Measurements from ENCODE around the gene NF1.
"Not testable (repeated sequence)": the region's sequence is repeated elsewhere in the genome, so short reads cannot be mapped to it uniquely, and the experiment has no call there.

Gene NF1

DNA sequence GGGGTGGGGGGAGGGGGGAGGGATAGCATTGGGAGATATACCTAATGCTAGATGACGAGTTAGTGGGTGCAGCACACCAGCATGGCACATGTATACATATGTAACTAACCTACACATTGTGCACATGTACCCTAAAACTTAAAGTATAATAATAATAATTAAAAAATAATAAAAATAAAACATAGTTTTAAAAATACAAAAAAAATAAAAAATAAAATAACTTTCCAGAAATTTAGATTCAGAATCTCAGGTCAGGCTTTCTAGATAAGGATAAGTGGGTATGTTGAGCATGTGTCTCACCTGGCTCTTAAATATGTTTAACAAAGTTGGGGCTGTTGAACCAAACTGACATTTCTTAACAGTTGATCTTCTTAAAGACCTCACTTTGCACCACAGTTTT is 193.2 kb downstream of the NF1 start:
- not testable (repeated sequence) for H3K4me2 ChIP-seq (ENCODE audit: low read length); DNase-seq; H3K79me1 ChIP-seq (ENCODE audit: low read length); H3K23ac ChIP-seq (ENCODE audit: low read length); H3K27ac ChIP-seq (ENCODE audit: low read depth, low read length); H3K4ac ChIP-seq (ENCODE audit: low read depth, low read length); H3K4me1 ChIP-seq (ENCODE audit: control insufficient read depth, low read depth, low read length); H3K9ac ChIP-seq (ENCODE audit: low read length); H3K4me3 ChIP-seq (ENCODE audit: low read length); H2BK15ac ChIP-seq (replicated peaks; ENCODE audit: low read depth); H4K8ac ChIP-seq (ENCODE audit: low read depth, low read length); H3K18ac ChIP-seq (ENCODE audit: low read length); H3K36me3 ChIP-seq (ENCODE audit: control insufficient read depth, insufficient read depth, low read length); H2BK120ac ChIP-seq (ENCODE audit: low read depth, low read length); H2AK5ac ChIP-seq (ENCODE audit: low read length); H3K79me2 ChIP-seq (ENCODE audit: control insufficient read depth, insufficient read depth, low read length); H3K56ac ChIP-seq (ENCODE audit: low read length); H4K5ac ChIP-seq (ENCODE audit: low read length); H2BK5ac ChIP-seq (ENCODE audit: low read length); H3K27me3 ChIP-seq (ENCODE audit: insufficient read depth, low read length, poor library complexity)
- no CpG with 5 or more reads among the region's 1 CpG for WGBS (ENCODE audit: extremely low coverage, insufficient coverage, low lambda C conversion rate)

DNA sequence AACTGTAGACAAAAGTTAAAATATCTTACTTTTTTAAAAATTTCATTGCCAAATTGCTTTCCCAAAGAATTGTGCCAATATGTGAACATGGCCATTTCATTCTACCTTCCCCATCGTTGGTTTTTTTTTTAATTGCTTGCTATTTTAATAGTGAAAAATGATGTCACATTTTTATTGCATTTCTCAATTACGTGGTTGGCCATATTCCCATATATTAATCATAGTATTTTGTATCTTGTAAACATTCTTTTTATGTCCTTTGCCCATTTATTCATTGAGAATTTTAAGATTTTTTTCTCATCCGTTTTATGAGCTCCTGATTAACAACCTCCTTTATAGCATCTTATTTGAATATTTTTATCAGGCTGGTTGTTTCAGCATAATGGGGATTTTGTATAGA is 195.0 kb downstream of the NF1 start:
- Histone ChIP-seq H3K4me1 (ENCODE audit: control insufficient read depth, low read depth, low read length) (no peaks in the 10 kb centered on the region), H3K56ac (ENCODE audit: low read length) (no peak overlapping the region), H3K18ac (ENCODE audit: low read length) (no peak overlapping the region), H3K36me3 (ENCODE audit: control insufficient read depth, insufficient read depth, low read length) (no peaks in the 10 kb centered on the region), H3K4me3 (ENCODE audit: low read length) (no peak overlapping the region), H3K79me2 (ENCODE audit: control insufficient read depth, insufficient read depth, low read length) (no peaks in the 10 kb centered on the region), H3K27ac (ENCODE audit: low read depth, low read length) (no peak overlapping the region), H3K4ac (ENCODE audit: low read depth, low read length) (no peak overlapping the region), H3K9ac (ENCODE audit: low read length) (no peak overlapping the region), H3K23ac (ENCODE audit: low read length) (no peak overlapping the region), H2BK15ac (replicated peaks; ENCODE audit: low read depth) (no peak overlapping the region), H2BK5ac (ENCODE audit: low read length) (no peak overlapping the region), H4K8ac (ENCODE audit: low read depth, low read length) (no peak overlapping the region), H4K5ac (ENCODE audit: low read length) (no peak overlapping the region), H3K4me2 (ENCODE audit: low read length) (no peak overlapping the region), H3K79me1 (ENCODE audit: low read length) (no peaks in the 10 kb centered on the region), H3K27me3 (ENCODE audit: insufficient read depth, low read length, poor library complexity) (no peaks in the 10 kb centered on the region), H2AK5ac (ENCODE audit: low read length) (no peak overlapping the region), H2BK120ac (ENCODE audit: low read depth, low read length) (no peak overlapping the region)
- DNase-seq: no peak
- WGBS (ENCODE audit: extremely low coverage, insufficient coverage, low lambda C conversion rate): no CpG with 5 or more reads among the region's 3 CpGs

DNA sequence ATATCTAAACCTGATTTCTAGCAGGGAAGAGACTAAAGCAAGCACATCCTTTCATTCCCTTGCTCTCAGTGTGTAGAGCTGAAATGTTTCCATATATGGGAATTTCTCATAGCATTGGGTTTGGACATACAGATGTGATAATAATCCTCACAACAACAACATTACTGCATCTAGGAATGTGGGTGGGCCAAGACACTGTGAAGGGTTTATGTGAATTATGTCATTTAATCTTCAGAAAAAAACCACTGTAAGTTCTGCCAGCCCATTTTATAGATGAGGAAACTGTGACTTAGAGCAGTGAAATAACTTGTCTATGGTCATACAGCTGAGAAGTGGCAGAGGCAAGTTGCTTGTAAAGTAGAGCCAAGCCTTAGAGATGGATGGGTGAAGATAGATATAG is 197.0 kb downstream of the NF1 start:
- Histone ChIP-seq H3K27ac (ENCODE audit: low read depth, low read length) (no peak overlapping the region), H4K8ac (ENCODE audit: low read depth, low read length) (no peak overlapping the region)

DNA sequence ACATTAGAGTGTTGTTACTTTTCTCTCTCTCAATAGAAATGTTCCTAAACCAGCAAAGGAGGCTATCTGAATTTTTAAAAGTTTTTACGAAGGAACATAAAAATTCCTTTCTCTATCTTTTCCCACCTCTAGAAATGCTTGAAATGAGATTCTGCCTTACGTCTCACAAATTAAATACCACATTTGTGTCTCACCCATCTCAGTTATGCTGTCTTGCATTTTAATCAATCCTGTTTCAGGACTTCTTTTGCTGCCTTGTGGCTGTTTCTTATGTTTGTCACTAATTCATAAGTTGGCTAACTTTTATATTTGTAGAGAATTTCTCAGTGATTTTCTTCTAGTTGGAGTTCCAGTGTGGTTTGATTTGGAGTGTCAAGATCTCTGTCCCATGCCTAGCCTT is 198.8 kb downstream of the NF1 start:
- H2AK5ac ChIP-seq (ENCODE audit: low read length): no peak overlapping the region
- H3K18ac ChIP-seq (ENCODE audit: low read length): no peak overlapping the region
- H4K5ac ChIP-seq (ENCODE audit: low read length): no peak overlapping the region
- H3K79me2 ChIP-seq (ENCODE audit: control insufficient read depth, insufficient read depth, low read length): no peaks in the 10 kb centered on the region
- no peak overlapping the region for H3K56ac ChIP-seq (ENCODE audit: low read length)
- no peak overlapping the region for H3K4me3 ChIP-seq (ENCODE audit: low read length)
- no peak overlapping the region for H3K9ac ChIP-seq (ENCODE audit: low read length)
- no peak overlapping the region for H3K4me2 ChIP-seq (ENCODE audit: low read length)
- no CpG with 5 or more reads among the region's 2 CpGs for WGBS (ENCODE audit: extremely low coverage, insufficient coverage, low lambda C conversion rate)
- no peak overlapping the region for H3K27ac ChIP-seq (ENCODE audit: low read depth, low read length)
- H3K4me1 ChIP-seq (ENCODE audit: control insufficient read depth, low read depth, low read length): no peaks in the 10 kb centered on the region
- H2BK15ac ChIP-seq (replicated peaks; ENCODE audit: low read depth): no peak overlapping the region
- H3K4ac ChIP-seq (ENCODE audit: low read depth, low read length): no peak overlapping the region
- H2BK120ac ChIP-seq (ENCODE audit: low read depth, low read length): no peak overlapping the region
- H3K23ac ChIP-seq (ENCODE audit: low read length): no peak overlapping the region
- H2BK5ac ChIP-seq (ENCODE audit: low read length): no peak overlapping the region
- H3K79me1 ChIP-seq (ENCODE audit: low read length): no peaks in the 10 kb centered on the region
- no peak for DNase-seq
- H3K36me3 ChIP-seq (ENCODE audit: control insufficient read depth, insufficient read depth, low read length): no peaks in the 10 kb centered on the region
- H3K27me3 ChIP-seq (ENCODE audit: insufficient read depth, low read length, poor library complexity): no peaks in the 10 kb centered on the region
- no peak overlapping the region for H4K8ac ChIP-seq (ENCODE audit: low read depth, low read length)

More for the DNA sequence above, 197.0 kb downstream of the NF1 start:
- no peak overlapping the region for H3K23ac ChIP-seq (ENCODE audit: low read length)
- H4K5ac ChIP-seq (ENCODE audit: low read length): no peak overlapping the region
- no peaks in the 10 kb centered on the region for H3K27me3 ChIP-seq (ENCODE audit: insufficient read depth, low read length, poor library complexity)
- H3K36me3 ChIP-seq (ENCODE audit: control insufficient read depth, insufficient read depth, low read length): no peaks in the 10 kb centered on the region
- H2BK15ac ChIP-seq (replicated peaks; ENCODE audit: low read depth): no peak overlapping the region
- no peak overlapping the region for H3K4ac ChIP-seq (ENCODE audit: low read depth, low read length)
- H3K79me1 ChIP-seq (ENCODE audit: low read length): no peaks in the 10 kb centered on the region
- no peak overlapping the region for H3K56ac ChIP-seq (ENCODE audit: low read length)
- no peak overlapping the region for H2AK5ac ChIP-seq (ENCODE audit: low read length)
- no peak overlapping the region for H3K4me3 ChIP-seq (ENCODE audit: low read length)
- no peak overlapping the region for H2BK120ac ChIP-seq (ENCODE audit: low read depth, low read length)
- H3K4me2 ChIP-seq (ENCODE audit: low read length): no peak overlapping the region
- H3K9ac ChIP-seq (ENCODE audit: low read length): no peak overlapping the region
- H3K4me1 ChIP-seq (ENCODE audit: control insufficient read depth, low read depth, low read length): no peaks in the 10 kb centered on the region
- H3K18ac ChIP-seq (ENCODE audit: low read length): no peak overlapping the region
- no peak overlapping the region for H2BK5ac ChIP-seq (ENCODE audit: low read length)
- DNase-seq: no peak
- H3K79me2 ChIP-seq (ENCODE audit: control insufficient read depth, insufficient read depth, low read length): no peaks in the 10 kb centered on the region

DNA sequence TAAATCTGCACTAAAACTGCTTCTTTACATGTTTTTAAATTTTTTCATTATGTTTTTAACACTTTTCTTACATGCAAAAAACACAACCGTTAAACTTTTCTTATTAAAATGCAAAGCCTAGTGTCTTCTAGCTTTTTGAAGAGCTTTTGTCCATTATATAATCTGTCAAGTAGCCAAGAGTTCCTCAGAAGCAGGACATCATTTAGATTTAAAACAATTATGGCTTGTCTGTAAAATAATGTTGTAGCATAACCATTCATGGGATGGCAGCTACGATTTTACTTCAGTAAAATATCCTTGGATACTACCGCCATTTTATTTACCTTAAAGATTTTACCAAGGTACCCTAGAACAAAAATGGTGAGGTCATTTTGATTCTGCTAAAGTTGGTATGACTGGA is 199.5 kb downstream of the NF1 start:
- Histone ChIP-seq H3K79me1 (ENCODE audit: low read length) (no peaks in the 10 kb centered on the region), H3K27ac (ENCODE audit: low read depth, low read length) (no peak overlapping the region), H3K56ac (ENCODE audit: low read length) (no peak overlapping the region), H3K4me2 (ENCODE audit: low read length) (no peak overlapping the region), H3K27me3 (ENCODE audit: insufficient read depth, low read length, poor library complexity) (no peaks in the 10 kb centered on the region), H3K9ac (ENCODE audit: low read length) (no peak overlapping the region), H2BK15ac (replicated peaks; ENCODE audit: low read depth) (no peak overlapping the region), H4K5ac (ENCODE audit: low read length) (no peak overlapping the region), H4K8ac (ENCODE audit: low read depth, low read length) (no peak overlapping the region), H3K4me1 (ENCODE audit: control insufficient read depth, low read depth, low read length) (no peaks in the 10 kb centered on the region), H3K79me2 (ENCODE audit: control insufficient read depth, insufficient read depth, low read length) (no peaks in the 10 kb centered on the region), H2BK5ac (ENCODE audit: low read length) (no peak overlapping the region), H3K36me3 (ENCODE audit: control insufficient read depth, insufficient read depth, low read length) (no peaks in the 10 kb centered on the region), H3K4me3 (ENCODE audit: low read length) (no peak overlapping the region), H2BK120ac (ENCODE audit: low read depth, low read length) (no peak overlapping the region), H3K18ac (ENCODE audit: low read length) (no peak overlapping the region), H3K4ac (ENCODE audit: low read depth, low read length) (no peak overlapping the region), H2AK5ac (ENCODE audit: low read length) (no peak overlapping the region), H3K23ac (ENCODE audit: low read length) (no peak overlapping the region)
- no peak for DNase-seq
- no CpG with 5 or more reads among the region's 3 CpGs for WGBS (ENCODE audit: extremely low coverage, insufficient coverage, low lambda C conversion rate)

DNA sequence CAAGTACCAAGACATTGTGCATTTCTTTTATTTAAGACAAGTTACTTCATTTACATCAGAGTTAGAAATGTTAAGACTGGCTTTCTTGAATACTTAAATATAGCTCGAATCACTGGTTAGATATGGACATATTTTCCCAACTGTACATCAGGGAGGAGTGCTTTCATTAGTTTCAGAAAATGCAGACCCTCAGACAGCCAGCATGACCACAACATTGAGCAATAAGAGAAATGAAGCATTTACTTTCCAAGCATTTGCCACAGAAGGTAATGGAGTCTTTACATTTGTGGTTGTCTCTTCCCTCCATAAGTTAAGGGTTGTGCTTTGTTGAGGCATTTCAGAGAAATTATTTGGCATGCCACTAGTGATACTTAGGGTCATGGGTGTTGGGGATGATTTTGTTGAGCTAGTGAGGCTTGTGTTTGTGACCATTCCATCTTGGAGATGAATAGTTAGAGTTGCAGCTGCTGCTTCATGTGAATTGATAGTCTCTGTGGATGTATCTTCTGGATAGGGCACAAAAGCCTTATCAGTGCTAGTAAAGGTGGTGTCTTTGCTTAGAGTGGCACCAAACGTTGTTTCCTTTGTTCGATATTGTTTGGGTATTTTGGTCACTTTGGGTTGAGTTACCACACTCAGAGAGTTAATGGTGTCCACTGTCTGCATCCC is 200.2 kb downstream of the NF1 start:
- H3K27ac ChIP-seq (ENCODE audit: low read depth, low read length): no peak overlapping the region
- H3K4me3 ChIP-seq (ENCODE audit: low read length): no peak overlapping the region
- no peak overlapping the region for H4K8ac ChIP-seq (ENCODE audit: low read depth, low read length)
- no peak overlapping the region for H3K23ac ChIP-seq (ENCODE audit: low read length)
- no peak overlapping the region for H2BK15ac ChIP-seq (replicated peaks; ENCODE audit: low read depth)
- H3K4me1 ChIP-seq (ENCODE audit: control insufficient read depth, low read depth, low read length): no peaks in the 10 kb centered on the region
- H2BK5ac ChIP-seq (ENCODE audit: low read length): no peak overlapping the region
- H3K36me3 ChIP-seq (ENCODE audit: control insufficient read depth, insufficient read depth, low read length): no peaks in the 10 kb centered on the region
- no CpG with 5 or more reads among the region's 3 CpGs for WGBS (ENCODE audit: extremely low coverage, insufficient coverage, low lambda C conversion rate)
- no peak overlapping the region for H3K56ac ChIP-seq (ENCODE audit: low read length)
- no peak overlapping the region for H3K18ac ChIP-seq (ENCODE audit: low read length)
- H3K4ac ChIP-seq (ENCODE audit: low read depth, low read length): no peak overlapping the region
- no peak overlapping the region for H2AK5ac ChIP-seq (ENCODE audit: low read length)
- no peak for DNase-seq
- H4K5ac ChIP-seq (ENCODE audit: low read length): no peak overlapping the region
- H3K79me1 ChIP-seq (ENCODE audit: low read length): no peaks in the 10 kb centered on the region
- no peaks in the 10 kb centered on the region for H3K79me2 ChIP-seq (ENCODE audit: control insufficient read depth, insufficient read depth, low read length)
- H3K27me3 ChIP-seq (ENCODE audit: insufficient read depth, low read length, poor library complexity): no peaks in the 10 kb centered on the region
- no peak overlapping the region for H2BK120ac ChIP-seq (ENCODE audit: low read depth, low read length)
- no peak overlapping the region for H3K9ac ChIP-seq (ENCODE audit: low read length)
- H3K4me2 ChIP-seq (ENCODE audit: low read length): no peak overlapping the region
